PC-3 (cell line): ENCODE data around the gene TMEM218. TPM values are rescaled to one million over a fixed set of nuclear protein-coding genes. Genes with fewer than 3 reads are reported as not detected.

Experiments
- ATAC-seq: fragments of 200-7000 bp; cut with Tn5 transposase; 2 replicates; pipeline ENCODE4 v1.9.1; 2020; ENCODE audit warnings: mild to moderate bottlenecking, moderate library complexity
- BruUV-seq: library from RNA; stranded (reverse); fragments of 400-500 nt; replicated peaks from 2 replicates; lab custom pipeline; 2021; lab: Mats Ljungman, UMichigan
- CTCF ChIA-PET: fragments of 300-600 bp; sonication (Branson Sonifier 250); formaldehyde crosslinking; loops from one replicate; lab custom pipeline; 2022; ENCODE audit warnings: antibody characterized with exemption; lab: Charles Lee
- POLR2A ChIA-PET: fragments of 300-600 bp; sonication (Branson Sonifier 250); formaldehyde crosslinking; loops from one replicate; lab custom pipeline; 2022; ENCODE audit warnings: antibody characterized with exemption; ENCODE audit not compliant: unreplicated experiment; lab: Charles Lee
- DNase-seq: peaks from one replicate; pipeline ENCODE4 v3.0.0-alpha.2; 2015
- H2AFZ ChIP-seq: fragments of 300-600 bp; sonication (generic); 2 replicates; pipeline ENCODE4 v1.6.0; 2016; ENCODE audit warnings: antibody characterized with exemption, low read length
- H3F3A ChIP-seq: fragments of 300-600 bp; sonication (generic); one replicate; pipeline ENCODE4 v1.6.0; 2017; ENCODE audit warnings: antibody characterized with exemption, low read length, control low read depth, mild to moderate bottlenecking; ENCODE audit not compliant: unreplicated experiment
- H3K27ac ChIP-seq: fragments of 300-600 bp; sonication (generic); 2 replicates; pipeline ENCODE4 v1.5.1; 2016; ENCODE audit warnings: mild to moderate bottlenecking, low read length
- H3K27me3 ChIP-seq: fragments of 300-600 bp; sonication (generic); 2 replicates; pipeline ENCODE4 v1.6.1; 2016; ENCODE audit warnings: low read length, mixed read lengths
- H3K36me3 ChIP-seq: fragments of 300-600 bp; sonication (generic); 2 replicates; pipeline ENCODE4 v1.6.1; 2016; ENCODE audit warnings: low read depth, mixed run types, low read length, mixed read lengths
- H3K4me1 ChIP-seq: fragments of 300-600 bp; sonication (generic); 2 replicates; pipeline ENCODE4 v1.5.1; 2016; ENCODE audit warnings: low read length; ENCODE audit not compliant: insufficient read depth
- H3K4me2 ChIP-seq: fragments of 300-600 bp; sonication (generic); 2 replicates; pipeline ENCODE4 v1.6.0; 2016; ENCODE audit warnings: low read length
- H3K4me3 ChIP-seq: fragments of 300-600 bp; sonication (generic); 2 replicates; pipeline ENCODE4 v1.5.1; 2016; ENCODE audit warnings: mild to moderate bottlenecking, low read length, mixed read lengths
- H3K79me2 ChIP-seq: fragments of 300-600 bp; sonication (generic); 2 replicates; pipeline ENCODE4 v1.6.1; 2017; ENCODE audit warnings: low read length, mixed read lengths
- H3K9ac ChIP-seq: fragments of 300-600 bp; sonication (generic); 2 replicates; pipeline ENCODE4 v1.6.0; 2016; ENCODE audit warnings: mild to moderate bottlenecking, low read length
- H3K9me2 ChIP-seq: fragments of 300-600 bp; sonication (generic); replicated peaks from 2 replicates; pipeline ENCODE4 v1.6.1; 2016; ENCODE audit warnings: mixed run types, low read length, mixed read lengths
- H3K9me3 ChIP-seq: fragments of 300-600 bp; sonication (generic); 2 replicates; pipeline ENCODE4 v1.6.1; 2016; ENCODE audit warnings: low read length, mixed read lengths
- H4K20me1 ChIP-seq: fragments of 300-600 bp; sonication (generic); 2 replicates; pipeline ENCODE4 v1.6.1; 2016; ENCODE audit warnings: low read length, mixed read lengths
- CTCF ChIP-seq: fragments of 300-600 bp; sonication (generic); conservative IDR thresholded peaks from 2 replicates; pipeline ENCODE4 v1.5.1; 2017; ENCODE audit warnings: antibody characterized with exemption, low read depth, mild to moderate bottlenecking, low read length
- EZH2 ChIP-seq: fragments of 300-600 bp; sonication (generic); IDR thresholded peaks from one replicate; pipeline ENCODE4 v1.6.1; 2017; ENCODE audit warnings: antibody characterized with exemption, mild to moderate bottlenecking, low read length; ENCODE audit not compliant: unreplicated experiment
- EZH2phosphoT487 ChIP-seq: fragments of 300-600 bp; sonication (generic); IDR thresholded peaks from 2 replicates; pipeline ENCODE4 v1.6.1; 2018; ENCODE audit warnings: mild to moderate bottlenecking, antibody characterized with exemption, low read length, borderline replicate concordance
- intact Hi-C: fragments of 100-400 bp; cut with micrococcal nuclease; formaldehyde crosslinking; loops from 2 replicates; pipeline ENCODE4 v1.9.0; 2023
- total RNA-seq: library from RNA; depleted of rRNA; stranded (reverse); fragments of >200 nt; gene quantifications from 2 replicates; pipeline ENCODE4 v1.2.3, GENCODE V29; 2014

TMEM218 gene
- total RNA-seq, 1 experiment from 2014 or later: 37.0 TPM

GRCh38 chr11:125101596-125101995, 9.8 kb downstream of the TMEM218 start:
- no peak for TF ChIP-seq EZH2
- TF ChIP-seq CTCF: no peak
- TF ChIP-seq EZH2phosphoT487: no peak
- H3K9ac ChIP-seq: no peak overlapping the region
- DNase-seq: no peak
- H3K79me2 ChIP-seq: no peaks in the 10 kb centered on the region
- no peaks in the 10 kb centered on the region for H3K9me2 ChIP-seq
- ChIA-PET CTCF (no interaction called here), POLR2A (no interaction called here)
- intact Hi-C loops: no loop called here
- no peak overlapping the region for H3K4me2 ChIP-seq
- ATAC-seq: no peak
- no peaks in the 10 kb centered on the region for H3F3A ChIP-seq
- no peak overlapping the region for H2AFZ ChIP-seq
- BruUV-seq: no TSS peak
- H3K4me1 ChIP-seq: no peaks in the 10 kb centered on the region
- no peak overlapping the region for H3K27ac ChIP-seq
- H3K27me3 ChIP-seq: no peaks in the 10 kb centered on the region
- H3K36me3 ChIP-seq: peaks cover 5% of the 10 kb centered on the region; the same call in 1 of the 2 replicates
- H3K4me3 ChIP-seq: no peak overlapping the region
- no peaks in the 10 kb centered on the region for H3K9me3 ChIP-seq
- no peaks in the 10 kb centered on the region for H4K20me1 ChIP-seq

DNA sequence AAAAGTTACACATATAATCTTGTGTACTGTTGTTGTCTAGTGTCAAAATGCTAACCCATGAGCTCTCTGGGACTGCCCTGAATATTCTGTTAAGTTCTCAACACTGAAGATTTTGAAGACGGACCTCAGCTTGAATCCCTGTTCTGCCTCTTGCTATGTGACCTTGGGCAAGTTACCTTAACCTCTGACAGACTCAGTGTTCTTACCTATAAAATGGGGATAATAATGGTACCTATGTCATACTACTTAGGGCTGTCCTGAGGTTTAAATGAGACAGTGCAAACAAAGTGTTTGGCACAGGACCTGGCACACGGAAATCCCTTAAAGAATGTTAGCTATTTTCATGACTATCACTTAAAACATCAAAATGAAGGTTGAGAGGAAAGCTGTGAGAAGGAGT, 11.3 kb downstream of the TMEM218 start:
- H3K9ac ChIP-seq: no peak overlapping the region
- no peak for TF ChIP-seq CTCF
- no peak for TF ChIP-seq EZH2
- no peak for TF ChIP-seq EZH2phosphoT487
- DNase-seq (no peak), ATAC-seq (no peak)
- CTCF ChIA-PET: no interaction called here
- H3K4me1 ChIP-seq: no peaks in the 10 kb centered on the region
- no peaks in the 10 kb centered on the region for H3K79me2 ChIP-seq
- no peaks in the 10 kb centered on the region for H3K9me3 ChIP-seq
- H3K9me2 ChIP-seq: no peaks in the 10 kb centered on the region
- H3K4me2 ChIP-seq: no peak overlapping the region
- no peaks in the 10 kb centered on the region for H3F3A ChIP-seq
- H3K27ac ChIP-seq: no peak overlapping the region
- no peak overlapping the region for H3K4me3 ChIP-seq
- intact Hi-C loops: no loop called here
- POLR2A ChIA-PET: no interaction called here
- BruUV-seq: no TSS peak
- H4K20me1 ChIP-seq: no peaks in the 10 kb centered on the region
- no peak overlapping the region for H2AFZ ChIP-seq
- H3K36me3 ChIP-seq: peaks cover 5% of the 10 kb centered on the region; the same call in 1 of the 2 replicates
- no peaks in the 10 kb centered on the region for H3K27me3 ChIP-seq

DNA sequence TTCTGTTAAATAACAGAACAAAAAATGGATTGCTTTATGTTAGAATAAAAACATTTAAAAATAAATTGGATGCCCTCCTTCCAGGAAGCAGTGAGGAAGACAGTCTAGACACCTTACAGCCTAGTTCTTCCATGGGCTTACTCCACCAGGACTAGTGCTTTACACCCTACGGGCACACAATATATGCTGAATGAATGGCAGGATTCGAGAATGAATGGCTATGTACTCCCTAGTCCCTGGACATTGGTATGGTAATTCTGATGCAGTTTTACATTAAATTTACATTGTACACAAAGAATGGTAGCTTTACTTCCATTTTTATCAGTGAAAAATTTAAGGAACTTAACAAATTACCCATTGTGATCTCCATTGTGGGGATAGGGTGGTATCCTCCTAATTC, 16.7 kb downstream of the TMEM218 start:
- Histone ChIP-seq H3K9me3 (no peaks in the 10 kb centered on the region), H3K27me3 (no peaks in the 10 kb centered on the region), H3F3A (no peaks in the 10 kb centered on the region), H3K27ac (no peak overlapping the region), H3K9ac (no peak overlapping the region), H3K4me1 (peaks cover 8% of the 10 kb centered on the region; the same call in 1 of the 2 replicates), H3K9me2 (no peaks in the 10 kb centered on the region), H3K79me2 (no peaks in the 10 kb centered on the region), H3K4me2 (no peak overlapping the region), H2AFZ (no peak overlapping the region), H4K20me1 (no peaks in the 10 kb centered on the region), H3K36me3 (peaks cover 5% of the 10 kb centered on the region; the same call in 1 of the 2 replicates), H3K4me3 (no peak overlapping the region)
- intact Hi-C loops: no loop called here
- DNase-seq: no peak
- POLR2A ChIA-PET: no interaction called here
- CTCF ChIA-PET: interaction anchor here (0.6 kb wide), 1 partner anchor 302 kb away, joined by 6 read pairs; no protein-coding TSS in a partner anchor
- TF ChIP-seq EZH2phosphoT487 (no peak), CTCF (no peak), EZH2 (no peak)
- BruUV-seq: no TSS peak
- no peak for ATAC-seq
